Fibroblast of pulmonary artery (primary cell): ENCODE results near the gene ACYP2.
"Not testable (repeated sequence)": the region's sequence is repeated elsewhere in the genome, so short reads cannot be mapped to it uniquely, and the experiment has no call there.

Experiments used
- DNase-seq: peaks from one replicate; pipeline ENCODE4 v3.0.0-alpha.2; 2010; ENCODE audit warnings: low read depth
- H3K4me3 ChIP-seq: replicated peaks from 2 replicates; pipeline ENCODE4 v1.5.1; 2011; ENCODE audit warnings: low read depth, mild to moderate bottlenecking, control low read depth, low read length, moderate library complexity
- CTCF ChIP-seq: IDR thresholded peaks from 2 replicates; pipeline ENCODE4 v1.5.1; 2011; ENCODE audit warnings: mild to moderate bottlenecking, control low read depth, low read length, inconsistent platforms; ENCODE audit errors: missing control alignments

The ACYP2 gene

GRCh38 chr2:54285451-54285850 is 170.0 kb downstream of the ACYP2 start:
- DNase-seq: no peak
- TF ChIP-seq CTCF: no peak
- H3K4me3 ChIP-seq: no peak overlapping the region

GRCh38 chr2:54287532-54287931 is 172.1 kb downstream of the ACYP2 start:
- no peak for DNase-seq
- H3K4me3 ChIP-seq: no peak overlapping the region
- no peak for TF ChIP-seq CTCF

GRCh38 chr2:54289917-54290316 is 174.5 kb downstream of the ACYP2 start:
- no peak overlapping the region for H3K4me3 ChIP-seq
- no peak for DNase-seq
- TF ChIP-seq CTCF: no peak

- TF ChIP-seq CTCF: no peak
- no peak overlapping the region for H3K4me3 ChIP-seq
- DNase-seq: no peak
Observed at GRCh38 chr2:54290356-54291025, 175.1 kb downstream of the ACYP2 start.

GRCh38 chr2:54294665-54295064 is 179.2 kb downstream of the ACYP2 start:
- not testable (repeated sequence) for DNase-seq, H3K4me3 ChIP-seq

GRCh38 chr2:54295911-54296310 is 180.5 kb downstream of the ACYP2 start:
- H3K4me3 ChIP-seq: no peak overlapping the region
- no peak for DNase-seq
- no peak for TF ChIP-seq CTCF

GRCh38 chr2:54298514-54298913 is 183.1 kb downstream of the ACYP2 start:
- TF ChIP-seq CTCF: no peak
- DNase-seq: no peak
- H3K4me3 ChIP-seq: no peak overlapping the region
